Skeletal muscle tissue (tissue), 4 donors: ENCODE measurements around the gene PRSS2. TPM values are rescaled to one million over a fixed set of nuclear protein-coding genes. Genes with fewer than 3 reads are reported as not detected.
"Not testable (repeated sequence)": the region's sequence is repeated elsewhere in the genome, so short reads cannot be mapped to it uniquely, and the experiment has no call there.

ENCODE experiments used
- H3K27ac ChIP-seq: one replicate; pipeline ENCODE4 v1.7.0; 2013; ENCODE audit warnings: mild to moderate bottlenecking, low read depth, low read length, inconsistent platforms
- H3K27me3 ChIP-seq, 3 donors: one replicate each; pipeline ENCODE4 v1.7.0; 2013; ENCODE audit warnings: low read length in 3 of 3; ENCODE audit not compliant: control insufficient read depth in 3 of 3, insufficient read depth in 3 of 3
- H3K36me3 ChIP-seq, 3 donors: one replicate each; pipeline ENCODE4 v1.7.0; 2013; ENCODE audit warnings: low read length in 3 of 3; ENCODE audit not compliant: control insufficient read depth in 3 of 3, insufficient read depth in 3 of 3
- H3K4me1 ChIP-seq, 3 donors: one replicate each; pipeline ENCODE4 v1.7.0; 2013; ENCODE audit warnings: low read length in 3 of 3, mild to moderate bottlenecking in 3 of 3; ENCODE audit not compliant: control insufficient read depth in 3 of 3, insufficient read depth in 3 of 3
- H3K4me3 ChIP-seq, 3 donors: one replicate each; pipeline ENCODE4 v1.7.0; 2013; ENCODE audit warnings: low read length in 3 of 3
- H3K9ac ChIP-seq, 3 donors: one replicate each; pipeline ENCODE4 v1.7.0; 2013; ENCODE audit warnings: low read length in 3 of 3, mild to moderate bottlenecking in 3 of 3, moderate library complexity in 2 of 3, low read depth in 1 of 3
- H3K9me3 ChIP-seq, 3 donors: one replicate each; pipeline ENCODE4 v1.7.0; 2013; ENCODE audit warnings: low read length in 3 of 3; ENCODE audit not compliant: control insufficient read depth in 3 of 3
- total RNA-seq: library from RNA; depleted of rRNA; stranded (reverse); fragments of >200 nt; gene quantifications from one replicate; pipeline ENCODE4 v1.2.3, GENCODE V29; 2014
- donor health status: Osteomylitis.

The PRSS2 gene
- not detected for total RNA-seq

DNA sequence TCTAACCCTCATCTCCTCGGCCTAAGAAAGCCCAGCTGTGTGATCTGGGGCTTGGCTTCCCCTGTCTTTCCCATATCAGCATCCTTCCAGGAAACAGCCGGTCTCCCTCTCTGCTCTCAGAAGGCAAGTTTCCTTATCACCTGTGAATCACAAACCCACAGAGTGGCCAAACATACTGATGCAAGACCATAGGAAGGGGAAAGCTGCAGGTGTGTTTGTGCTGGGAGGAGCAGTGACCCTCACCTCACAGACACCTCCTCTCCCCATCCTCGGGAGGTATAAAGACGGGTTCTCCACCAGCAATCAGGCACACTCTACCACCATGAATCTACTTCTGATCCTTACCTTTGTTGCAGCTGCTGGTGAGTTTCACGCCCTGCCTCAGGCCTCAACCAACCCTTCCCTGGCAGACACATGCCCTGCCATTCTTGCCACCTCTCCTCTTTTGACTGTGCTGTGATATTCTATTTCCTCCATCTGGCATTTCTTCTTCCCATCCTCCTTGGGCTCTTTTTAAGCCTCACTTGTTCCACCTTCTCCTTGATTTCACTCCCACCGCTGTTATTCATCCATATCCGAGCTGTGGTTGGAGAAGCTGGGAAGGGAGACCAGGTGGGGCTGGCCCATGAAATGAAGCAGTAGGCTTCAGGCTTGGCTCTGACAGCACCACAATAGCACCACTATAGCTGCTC lies at the start of gene PRSS2:
Gene PRSS2 (plus strand): TSS at position 310 of the 692 bp plus-strand sequence. CDS start 13 bp downstream, at position 323.
- Histone ChIP-seq H3K27ac (no peak within 1 kb of the TSS), H3K9ac (no peak within 1 kb of the TSS), H3K9me3 (no peaks in the 10 kb centered on the region), H3K36me3 (no peaks in the 10 kb centered on the region), H3K4me3 (no peak within 1 kb of the TSS), H3K4me1 (no peaks in the 10 kb centered on the region), H3K27me3 (peaks cover 0 to 13% (median 2%) of the 10 kb centered on the region in 3 donors)

DNA sequence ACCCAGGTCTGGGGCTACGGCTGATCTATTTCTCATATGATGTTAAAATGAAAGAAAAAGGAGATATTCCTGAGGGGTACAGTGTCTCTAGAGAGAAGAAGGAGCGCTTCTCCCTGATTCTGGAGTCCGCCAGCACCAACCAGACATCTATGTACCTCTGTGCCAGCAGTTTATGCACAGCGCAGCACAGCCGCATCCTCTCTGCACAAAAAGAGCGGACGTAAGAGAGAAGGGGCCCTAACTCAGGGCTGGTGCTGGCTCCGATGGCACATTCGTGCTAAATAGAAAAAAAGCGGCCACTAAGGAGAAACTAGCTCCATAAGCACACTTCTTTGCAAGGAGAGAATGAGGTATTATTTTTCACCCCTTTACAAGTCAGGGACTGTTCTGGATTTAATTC lies 49.8 kb upstream of the PRSS2 start:
- Histone ChIP-seq H3K9me3 (no peaks in the 10 kb centered on the region), H3K27ac (no peak overlapping the region), H3K27me3 (peaks cover 0 to 2% (median 0%) of the 10 kb centered on the region in 3 donors), H3K36me3 (no peaks in the 10 kb centered on the region), H3K9ac (no peak overlapping the region), H3K4me1 (no peaks in the 10 kb centered on the region), H3K4me3 (no peak overlapping the region)

GRCh38 chr7:142722248-142722794 lies 48.4 kb upstream of the PRSS2 start:
- Histone ChIP-seq H3K9ac (no peak overlapping the region), H3K36me3 (no peaks in the 10 kb centered on the region), H3K4me1 (no peaks in the 10 kb centered on the region), H3K4me3 (no peak overlapping the region), H3K27ac (no peak overlapping the region), H3K27me3 (peaks cover 0 to 2% (median 0%) of the 10 kb centered on the region in 3 donors), H3K9me3 (no peaks in the 10 kb centered on the region)

- H3K36me3 ChIP-seq = no peaks in the 10 kb centered on the region
- H3K4me1 ChIP-seq = no peaks in the 10 kb centered on the region
- no peak overlapping the region for H3K27ac ChIP-seq
- no peaks in the 10 kb centered on the region for H3K27me3 ChIP-seq
- no peak overlapping the region for H3K9ac ChIP-seq
- H3K4me3 ChIP-seq = no peak overlapping the region
- H3K9me3 ChIP-seq = no peaks in the 10 kb centered on the region
These were observed 37.5 kb upstream of the PRSS2 start for GRCh38 chr7:142733271-142733670.

DNA sequence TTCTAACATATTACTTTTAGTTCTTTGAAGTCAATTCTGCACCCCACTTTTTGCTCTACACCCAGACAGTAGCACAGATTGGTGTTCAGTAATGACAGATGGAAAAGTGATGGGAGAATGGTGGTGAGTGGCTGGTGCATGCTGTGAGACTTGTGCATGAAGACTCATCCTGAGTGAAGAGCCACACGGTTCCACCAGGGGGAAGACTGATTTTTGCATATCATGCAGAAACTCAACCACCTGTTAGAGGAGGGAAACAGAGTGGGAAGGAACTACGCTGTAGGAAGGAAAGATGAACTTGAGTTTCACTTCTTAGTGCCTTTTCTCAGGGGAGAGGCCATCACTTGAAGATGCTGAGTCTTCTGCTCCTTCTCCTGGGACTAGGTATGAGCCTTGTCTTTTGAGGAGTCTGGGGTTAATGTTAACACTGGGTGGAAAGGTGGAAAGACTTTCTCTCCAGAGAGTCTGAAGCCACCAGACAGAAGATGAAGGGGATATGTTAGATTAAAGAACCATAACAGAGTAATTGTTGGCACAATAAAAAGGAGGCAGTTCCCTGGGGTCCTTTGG lies 30.8 kb upstream of the PRSS2 start:
- H3K4me1 ChIP-seq = peaks cover 7 to 23% (median 14%) of the 10 kb centered on the region in 3 donors
- H3K27me3 ChIP-seq = no peaks in the 10 kb centered on the region
- no peak overlapping the region for H3K4me3 ChIP-seq
- H3K27ac ChIP-seq = no peak overlapping the region
- H3K9me3 ChIP-seq = no peaks in the 10 kb centered on the region
- no peak overlapping the region for H3K9ac ChIP-seq
- H3K36me3 ChIP-seq = no peaks in the 10 kb centered on the region

DNA sequence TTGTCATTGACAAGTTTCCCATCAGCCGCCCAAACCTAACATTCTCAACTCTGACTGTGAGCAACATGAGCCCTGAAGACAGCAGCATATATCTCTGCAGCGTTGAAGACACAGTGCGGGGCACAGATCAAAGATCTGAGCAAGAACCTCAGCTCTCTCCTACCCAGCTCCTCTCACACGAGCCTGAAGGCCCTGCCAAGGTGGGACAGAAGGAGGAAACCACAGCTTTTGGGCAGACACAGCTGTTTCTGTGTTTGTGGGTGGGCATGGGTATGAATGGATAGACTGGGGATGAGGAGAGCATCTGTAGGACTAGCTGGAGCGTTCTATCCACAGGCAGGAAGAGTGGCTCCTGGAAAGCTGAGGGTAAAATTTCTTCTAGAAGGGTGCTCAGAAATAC lies 30.0 kb upstream of the PRSS2 start:
- Histone ChIP-seq H3K9me3 (no peaks in the 10 kb centered on the region), H3K27me3 (no peaks in the 10 kb centered on the region), H3K4me3 (no peak overlapping the region), H3K4me1 (peaks cover 7 to 23% (median 14%) of the 10 kb centered on the region in 3 donors), H3K36me3 (no peaks in the 10 kb centered on the region), H3K27ac (no peak overlapping the region), H3K9ac (no peak overlapping the region)

DNA sequence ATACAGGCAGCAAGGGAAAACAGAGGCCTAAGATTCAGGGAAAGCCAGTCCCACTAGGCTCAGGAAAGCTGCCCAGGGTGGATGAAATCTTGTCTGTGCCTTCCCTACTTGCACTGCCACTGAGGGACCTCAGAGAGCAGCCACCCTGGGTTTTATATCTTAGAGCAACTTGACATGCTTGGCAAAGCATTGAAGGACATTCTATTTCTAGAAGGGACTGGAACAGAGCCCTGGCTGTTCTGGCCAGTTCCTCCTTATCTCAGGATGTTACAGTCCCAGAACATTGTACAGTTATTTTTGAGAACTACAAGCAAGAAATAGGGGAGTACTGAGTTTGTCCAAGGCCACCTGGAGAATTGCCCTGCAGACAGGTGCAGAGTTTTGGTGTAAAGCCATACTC lies 28.8 kb upstream of the PRSS2 start:
- H3K27ac ChIP-seq = not testable (repeated sequence)

GRCh38 chr7:142745091-142745635 lies 25.6 kb upstream of the PRSS2 start:
- Histone ChIP-seq H3K36me3 (no peaks in the 10 kb centered on the region), H3K4me3 (no peak overlapping the region), H3K27me3 (no peaks in the 10 kb centered on the region), H3K9me3 (no peaks in the 10 kb centered on the region), H3K4me1 (peaks cover 7 to 19% (median 14%) of the 10 kb centered on the region in 3 donors), H3K9ac (no peak overlapping the region), H3K27ac (no peak overlapping the region)

More for the DNA sequence above, 28.8 kb upstream of the PRSS2 start:
- not testable (repeated sequence) for H3K36me3 ChIP-seq, H3K27me3 ChIP-seq, H3K9me3 ChIP-seq, H3K4me3 ChIP-seq, H3K9ac ChIP-seq
- H3K4me1 ChIP-seq = peaks cover 7 to 23% (median 14%) of the 10 kb centered on the region in 3 donors

DNA sequence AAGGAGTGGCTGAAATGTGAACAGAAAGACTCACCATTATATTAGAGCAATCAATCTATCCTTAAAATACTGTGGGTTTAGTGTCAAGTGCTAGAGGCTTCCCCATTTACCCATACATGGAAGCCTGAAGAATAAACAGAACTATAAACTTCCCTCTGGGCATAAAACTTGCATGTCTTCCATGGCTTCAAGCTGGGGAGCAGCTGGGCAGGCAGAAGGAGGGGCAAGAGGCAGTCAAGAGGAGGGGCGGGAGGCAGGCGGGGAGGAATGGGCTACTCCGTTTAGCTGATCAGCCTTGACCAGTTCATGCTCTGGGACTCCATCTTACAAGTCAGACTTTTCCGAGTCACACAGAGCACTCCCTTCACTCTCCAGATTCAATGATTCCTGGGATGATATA lies 25.0 kb upstream of the PRSS2 start:
- Histone ChIP-seq H3K9me3 (no peaks in the 10 kb centered on the region), H3K9ac (no peak overlapping the region), H3K36me3 (no peaks in the 10 kb centered on the region), H3K27ac (no peak overlapping the region), H3K4me3 (no peak overlapping the region), H3K27me3 (no peaks in the 10 kb centered on the region), H3K4me1 (peaks cover 6 to 14% (median 11%) of the 10 kb centered on the region in 3 donors)

- Histone ChIP-seq H3K4me3 (no peak overlapping the region), H3K9me3 (no peaks in the 10 kb centered on the region)
These were observed 24.5 kb upstream of the PRSS2 start for GRCh38 chr7:142746264-142746663.

More at GRCh38 chr7:142746264-142746663, 24.5 kb upstream of the PRSS2 start:
- no peak overlapping the region for H3K27ac ChIP-seq
- H3K27me3 ChIP-seq = no peaks in the 10 kb centered on the region
- H3K9ac ChIP-seq = no peak overlapping the region
- H3K4me1 ChIP-seq = peaks cover 4 to 10% (median 10%) of the 10 kb centered on the region in 3 donors
- H3K36me3 ChIP-seq = no peaks in the 10 kb centered on the region
